Nephron progenitor cell (in vitro differentiated cells): ENCODE results near the gene MRPL51.
A peak's percentile ranks its signal among the peaks of the same experiment; 100 is the strongest.
"Not testable (repeated sequence)": the region's sequence is repeated elsewhere in the genome, so short reads cannot be mapped to it uniquely, and the experiment has no call there.

Experiments
- DNase-seq: peaks from one replicate; pipeline ENCODE4 v3.0.0; 2021
- H3K27ac Mint-ChIP-seq: 2 replicates; pipeline ENCODE4 v1.8.0; 2021; ENCODE audit warnings: mild to moderate bottlenecking, moderate library complexity, mixed read lengths
- H3K27me3 Mint-ChIP-seq: 2 replicates; pipeline ENCODE4 v1.8.0; 2021; ENCODE audit warnings: mild to moderate bottlenecking, low read depth, mixed read lengths; ENCODE audit not compliant: poor library complexity
- H3K36me3 Mint-ChIP-seq: 2 replicates; pipeline ENCODE4 v1.8.0; 2021; ENCODE audit warnings: low read depth, mixed read lengths
- H3K4me1 Mint-ChIP-seq: 2 replicates; pipeline ENCODE4 v1.8.0; 2021; ENCODE audit warnings: mixed read lengths
- H3K4me3 Mint-ChIP-seq: 2 replicates; pipeline ENCODE4 v1.8.0; 2021; ENCODE audit warnings: mild to moderate bottlenecking, moderate library complexity, mixed read lengths
- H3K9me3 Mint-ChIP-seq: 2 replicates; pipeline ENCODE4 v1.8.0; 2021; ENCODE audit warnings: mild to moderate bottlenecking, moderate library complexity, mixed read lengths
- CTCF ChIP-seq: fragments of 200-600 bp; sonication (generic); IDR thresholded peaks from 2 replicates; pipeline ENCODE4 v1.5.0; 2021; ENCODE audit warnings: antibody characterized with exemption

The MRPL51 gene

GRCh38 chr12:6522193-6522592 lies 29.1 kb upstream of the MRPL51 start:
- no peaks in the 10 kb centered on the region for H3K9me3 Mint-ChIP-seq
- TF ChIP-seq CTCF = no peak
- no peak for DNase-seq
- no peaks in the 10 kb centered on the region for H3K4me1 Mint-ChIP-seq
- no peak overlapping the region for H3K27ac Mint-ChIP-seq
- H3K36me3 Mint-ChIP-seq = peaks cover 86% of the 10 kb centered on the region
- no peak overlapping the region for H3K4me3 Mint-ChIP-seq
- no peaks in the 10 kb centered on the region for H3K27me3 Mint-ChIP-seq

DNA sequence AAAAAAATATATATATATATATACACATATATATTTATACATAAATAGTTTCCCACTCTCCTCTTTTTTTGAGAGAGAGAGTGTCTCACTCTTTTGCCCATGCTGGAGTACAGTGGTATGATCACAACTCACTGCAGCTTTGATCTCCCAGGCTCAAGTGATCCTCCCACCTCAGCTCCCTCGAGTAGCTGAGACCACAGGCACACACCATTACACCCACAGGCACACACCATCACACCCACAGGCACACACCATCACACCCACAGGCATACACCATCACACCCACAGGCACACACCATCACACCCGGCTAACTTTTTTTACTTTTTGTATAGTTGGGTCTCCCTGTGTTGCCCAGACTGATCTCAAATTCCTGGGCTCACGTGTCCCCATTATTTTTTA lies 27.1 kb upstream of the MRPL51 start:
- no peak overlapping the region for H3K4me3 Mint-ChIP-seq
- DNase-seq = no peak
- no peaks in the 10 kb centered on the region for H3K4me1 Mint-ChIP-seq
- no peak for TF ChIP-seq CTCF
- peaks cover 82% of the 10 kb centered on the region for H3K36me3 Mint-ChIP-seq
- no peaks in the 10 kb centered on the region for H3K9me3 Mint-ChIP-seq
- no peaks in the 10 kb centered on the region for H3K27me3 Mint-ChIP-seq
- no peak overlapping the region for H3K27ac Mint-ChIP-seq

GRCh38 chr12:6508087-6508486 lies 15.0 kb upstream of the MRPL51 start:
- no peak for TF ChIP-seq CTCF
- no peak for DNase-seq
- peaks cover 64% of the 10 kb centered on the region for H3K36me3 Mint-ChIP-seq
- H3K27ac Mint-ChIP-seq = no peak overlapping the region
- no peaks in the 10 kb centered on the region for H3K27me3 Mint-ChIP-seq
- peaks cover 8% of the 10 kb centered on the region for H3K4me1 Mint-ChIP-seq
- H3K4me3 Mint-ChIP-seq = no peak overlapping the region
- H3K9me3 Mint-ChIP-seq = no peaks in the 10 kb centered on the region

GRCh38 chr12:6507102-6507998 lies 14.3 kb upstream of the MRPL51 start:
- peaks cover 8% of the 10 kb centered on the region for H3K4me1 Mint-ChIP-seq
- no peaks in the 10 kb centered on the region for H3K9me3 Mint-ChIP-seq
- H3K27me3 Mint-ChIP-seq = no peaks in the 10 kb centered on the region
- H3K36me3 Mint-ChIP-seq = peaks cover 59% of the 10 kb centered on the region
- TF ChIP-seq CTCF = no peak
- no peak for DNase-seq
- peak overlapping the region; percentile 57 for H3K27ac Mint-ChIP-seq
- H3K4me3 Mint-ChIP-seq = no peak overlapping the region

GRCh38 chr12:6500466-6500865 lies 7.4 kb upstream of the MRPL51 start:
- H3K4me1 Mint-ChIP-seq = peaks cover 10% of the 10 kb centered on the region
- H3K4me3 Mint-ChIP-seq = no peak overlapping the region
- H3K9me3 Mint-ChIP-seq = no peaks in the 10 kb centered on the region
- H3K27ac Mint-ChIP-seq = peak overlapping the region; percentile 27
- no peak for TF ChIP-seq CTCF
- peaks cover 48% of the 10 kb centered on the region for H3K36me3 Mint-ChIP-seq
- H3K27me3 Mint-ChIP-seq = no peaks in the 10 kb centered on the region
- no peak for DNase-seq

GRCh38 chr12:6497291-6497690 lies 4.2 kb upstream of the MRPL51 start:
- not testable (repeated sequence) for DNase-seq, H3K27ac Mint-ChIP-seq, H3K9me3 Mint-ChIP-seq, H3K27me3 Mint-ChIP-seq
- Mint-ChIP-seq H3K36me3 (peaks cover 40% of the 10 kb centered on the region), H3K4me3 (peak overlapping the region; percentile 61), H3K4me1 (peaks cover 34% of the 10 kb centered on the region)
